GM21786 (cell line): Measurements from ENCODE around the gene TH.

ENCODE experiments used
- ATAC-seq: cut with Tn5 transposase; IDR thresholded peaks from one replicate; pipeline ENCODE4 v1.9.1; 2021; ENCODE audit not compliant: unreplicated experiment

Gene TH

DNA sequence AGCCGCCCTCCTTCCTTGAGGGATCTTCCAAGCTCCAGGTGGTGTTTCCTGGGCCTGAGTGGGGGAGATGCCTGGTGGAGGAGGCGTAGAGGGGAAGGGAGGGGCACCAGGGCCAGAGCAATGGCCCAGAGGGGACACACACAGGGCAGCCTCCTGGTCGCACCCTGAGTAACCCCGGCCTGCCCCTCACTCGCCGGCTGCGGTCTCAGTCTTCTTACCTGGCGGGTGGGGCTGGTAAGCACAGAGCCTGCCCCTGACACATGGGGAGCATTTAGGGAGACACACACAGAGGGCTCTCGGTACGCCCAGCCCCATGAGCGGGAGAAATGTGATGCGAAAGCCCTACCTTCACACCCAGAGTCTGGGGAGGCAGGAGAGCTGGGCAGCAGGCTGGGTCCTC lies 56.3 kb downstream of the TH start:
- ATAC-seq, result no peak

GRCh38 chr11:2114430-2115241 lies 57.0 kb downstream of the TH start:
- ATAC-seq, result no peak
